ENCODE results near the gene ARHGAP18.
A peak's percentile ranks its signal among the peaks of the same experiment; 100 is the strongest.

The ARHGAP18 gene

GRCh38 chr6:129717277-129717676 is 7.3 kb upstream of the ARHGAP18 start:
- DNase-seq = no peak

- no peak for DNase-seq
Measured at GRCh38 chr6:129713806-129714333, 3.9 kb upstream of the ARHGAP18 start.

- no peak for DNase-seq
Measured at GRCh38 chr6:129711271-129711631, 1.3 kb upstream of the ARHGAP18 start.

GRCh38 chr6:129710450-129711270 is 683 bp upstream of the ARHGAP18 start:
- no peak for DNase-seq

- no peak for DNase-seq
Measured at GRCh38 chr6:129709196-129709768, 695 bp downstream of the ARHGAP18 start.

GRCh38 chr6:129708496-129709195 is 1.3 kb downstream of the ARHGAP18 start:
- DNase-seq = no peak

GRCh38 chr6:129707882-129708495 is 2.0 kb downstream of the ARHGAP18 start:
- no peak for DNase-seq

GRCh38 chr6:129707028-129707427 is 2.9 kb downstream of the ARHGAP18 start:
- DNase-seq = no peak

GRCh38 chr6:129705212-129705611 is 4.8 kb downstream of the ARHGAP18 start:
- no peak for DNase-seq

- DNase-seq = no peak
Measured at GRCh38 chr6:129704708-129705107, 5.3 kb downstream of the ARHGAP18 start.

GRCh38 chr6:129701721-129702455 is 8.1 kb downstream of the ARHGAP18 start:
- no peak for DNase-seq

- DNase-seq = no peak
Measured at GRCh38 chr6:129700666-129701065, 9.3 kb downstream of the ARHGAP18 start.

GRCh38 chr6:129699659-129700058 is 10.3 kb downstream of the ARHGAP18 start:
- DNase-seq = no peak

- DNase-seq = no peak
Measured at GRCh38 chr6:129698430-129698829, 11.5 kb downstream of the ARHGAP18 start.

- DNase-seq = no peak
Measured at GRCh38 chr6:129697788-129698187, 12.2 kb downstream of the ARHGAP18 start.

- no peak for DNase-seq
Measured at GRCh38 chr6:129696843-129697242, 13.1 kb downstream of the ARHGAP18 start.

GRCh38 chr6:129696028-129696418 is 14.0 kb downstream of the ARHGAP18 start:
- no peak for DNase-seq

- DNase-seq = peak in 1 of 2 donors; percentile 31
Measured at GRCh38 chr6:129695373-129696027, 14.5 kb downstream of the ARHGAP18 start.

GRCh38 chr6:129694036-129694435 is 15.9 kb downstream of the ARHGAP18 start:
- DNase-seq = no peak

GRCh38 chr6:129692467-129692866 is 17.5 kb downstream of the ARHGAP18 start:
- DNase-seq = no peak

GRCh38 chr6:129691709-129692108 is 18.3 kb downstream of the ARHGAP18 start:
- DNase-seq = no peak

- no peak for DNase-seq
Measured at GRCh38 chr6:129691043-129691640, 18.8 kb downstream of the ARHGAP18 start.

Measured in activated CD4-positive, alpha-beta T cell treated with anti-CD3 and anti-CD28 coated beads for 4 hours (primary cell).